Mucosa of descending colon (tissue), 3 donors: ENCODE measurements around the gene FHDC1. TPM values are rescaled to one million over a fixed set of nuclear protein-coding genes. Genes with fewer than 3 reads are reported as not detected.
A peak's percentile ranks its signal among the peaks of the same experiment; 100 is the strongest.

ENCODE experiments used
- ATAC-seq: fragments of 200-7000 bp; cut with Tn5 transposase; one replicate; pipeline ENCODE4 v1.9.1; 2020; ENCODE audit warnings: mild to moderate bottlenecking, moderate library complexity
- DNase-seq, 3 donors: peaks; one replicate each; pipeline ENCODE4 v3.0.0-alpha.2; 2020
- H3K36me3 ChIP-seq: fragments of 200-600 bp; one replicate; pipeline ENCODE4 v1.8.0; 2021; ENCODE audit warnings: low read depth, mild to moderate bottlenecking
- H3K4me1 ChIP-seq: fragments of 200-600 bp; one replicate; pipeline ENCODE4 v1.8.0; 2021; ENCODE audit warnings: low read depth, mild to moderate bottlenecking
- H3K4me3 ChIP-seq: fragments of 200-600 bp; one replicate; pipeline ENCODE4 v1.8.0; 2021; ENCODE audit warnings: mild to moderate bottlenecking
- H3K9me3 ChIP-seq: fragments of 200-600 bp; one replicate; pipeline ENCODE4 v1.8.0; 2021; ENCODE audit warnings: mild to moderate bottlenecking
- CTCF ChIP-seq: fragments of 200-600 bp; IDR thresholded peaks from one replicate; pipeline ENCODE4 v1.8.0; 2022; ENCODE audit warnings: antibody characterized with exemption, mild to moderate bottlenecking
- intact Hi-C, 2 donors: fragments of 100-400 bp; cut with DNase I in 1 of 2; cut with micrococcal nuclease in 1 of 2; formaldehyde crosslinking; loops; one replicate each; pipeline versions ENCODE4 v1.11.0 to v1.11.1; 2022; cut with DNase I, micrococcal nuclease
- total RNA-seq, 3 donors: library from RNA; stranded (reverse); fragmentation: NEBNext Ultra II Directional in 2 of 3; extraction: Animal tissue kit (Norgen Biotek cat#: 25700) in 2 of 3; gene quantifications; one replicate each; pipeline versions ENCODE4 v1.2.1 to v1.2.4, GENCODE V29; 2021 to 2023
- donor health status: DM: no; HTN: no; CAD: no; lungs with moderate emphysema.
- donor health status: DM: no; HTN: no; CAD: no.
- donor health status: DM: no; HTN: yes; CAD: no.

FHDC1 gene
- total RNA-seq, 3 donors from 2014 or later = 8.8 to 16.1 (median 14.1) TPM

- TF ChIP-seq CTCF = no peak
- Histone ChIP-seq H3K4me3 (no peak overlapping the region), H3K36me3 (no peaks in the 10 kb centered on the region), H3K9me3 (no peaks in the 10 kb centered on the region), H3K4me1 (no peaks in the 10 kb centered on the region)
- ATAC-seq = peak; percentile 32
- no peak for DNase-seq
- intact Hi-C loops = no loop called here
These were observed 61.8 kb downstream of the FHDC1 start for GRCh38 chr4:152997771-152998487.

DNA sequence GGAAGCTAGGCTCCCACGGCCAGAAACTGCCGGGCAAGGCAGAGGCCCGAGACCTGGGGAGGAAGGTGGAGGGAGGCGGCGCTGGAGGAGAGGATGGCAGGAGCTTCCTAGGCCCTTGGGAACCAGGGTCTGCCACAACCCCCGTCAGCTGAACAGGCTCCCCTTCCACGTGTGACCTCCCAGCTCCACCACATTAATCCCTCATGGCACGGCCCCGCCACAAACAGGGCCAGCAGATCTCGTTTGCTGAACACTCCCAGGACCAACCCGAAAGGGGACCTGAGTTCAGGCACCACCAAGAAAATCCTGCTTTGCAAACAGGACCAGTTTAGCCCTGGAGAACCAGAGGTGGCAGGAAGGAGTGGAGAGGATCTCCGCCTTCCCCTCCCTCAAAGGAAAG, 62.7 kb downstream of the FHDC1 start:
- intact Hi-C loops = no loop called here
- Histone ChIP-seq H3K9me3 (no peaks in the 10 kb centered on the region), H3K4me3 (no peak overlapping the region), H3K4me1 (no peaks in the 10 kb centered on the region), H3K36me3 (no peaks in the 10 kb centered on the region)
- no peak for ATAC-seq
- no peak for TF ChIP-seq CTCF
- no peak for DNase-seq

DNA sequence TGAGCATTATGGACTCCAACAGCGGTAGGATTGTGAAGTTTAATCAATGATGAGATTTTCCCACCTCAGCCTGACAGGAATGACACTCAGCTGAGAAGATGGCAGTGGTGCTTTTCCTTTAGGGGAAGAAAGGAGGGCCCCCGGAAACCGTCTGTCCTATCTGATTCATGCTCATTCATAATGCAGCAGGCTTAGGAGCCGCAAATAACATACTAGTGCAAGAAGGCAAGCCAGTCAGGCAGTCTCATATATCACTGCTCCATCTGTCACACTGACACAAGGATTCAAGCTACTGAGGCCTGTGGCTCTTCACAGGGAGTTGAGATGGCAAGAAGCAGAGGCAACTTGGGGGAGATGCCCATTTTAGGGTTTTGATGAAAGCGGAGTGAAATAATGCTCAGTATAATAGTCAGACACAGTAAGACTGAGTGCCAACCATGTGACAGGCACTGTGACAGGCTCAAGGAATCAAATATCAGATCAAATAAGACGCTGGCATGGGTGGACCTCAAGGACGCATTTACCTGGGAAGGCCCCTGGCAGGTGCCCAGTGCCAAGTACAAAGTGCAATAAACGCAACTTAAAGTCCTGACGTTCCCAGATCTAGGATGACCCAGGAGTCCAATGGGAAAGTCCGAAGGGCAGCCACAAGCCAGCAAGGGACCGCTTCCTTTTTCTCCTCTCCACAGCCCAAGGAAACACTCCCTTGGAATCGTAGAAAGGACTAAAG, 63.4 kb downstream of the FHDC1 start:
- no peak for TF ChIP-seq CTCF
- Histone ChIP-seq H3K4me1 (no peaks in the 10 kb centered on the region), H3K36me3 (no peaks in the 10 kb centered on the region), H3K4me3 (no peak overlapping the region), H3K9me3 (no peaks in the 10 kb centered on the region)
- peak; percentile 93 for ATAC-seq
- intact Hi-C loops = no loop called here
- peak; percentile 52 to 69 (median 56) for DNase-seq

- Histone ChIP-seq H3K36me3 (no peaks in the 10 kb centered on the region), H3K9me3 (no peaks in the 10 kb centered on the region), H3K4me1 (no peaks in the 10 kb centered on the region), H3K4me3 (no peak overlapping the region)
- TF ChIP-seq CTCF = no peak
- intact Hi-C loops = no loop called here
- DNase-seq (no peak), ATAC-seq (no peak)
These were observed 63.9 kb downstream of the FHDC1 start for GRCh38 chr4:153000076-153000420.

- no peaks in the 10 kb centered on the region for H3K36me3 ChIP-seq
- intact Hi-C loops = no loop called here
- DNase-seq = no peak
- no peak for ATAC-seq
- no peaks in the 10 kb centered on the region for H3K9me3 ChIP-seq
- no peaks in the 10 kb centered on the region for H3K4me1 ChIP-seq
- no peak overlapping the region for H3K4me3 ChIP-seq
- no peak for TF ChIP-seq CTCF
These were observed 65.5 kb downstream of the FHDC1 start for GRCh38 chr4:153001626-153002025.
